ENCODE data around the gene HDC.

Gene HDC

DNA sequence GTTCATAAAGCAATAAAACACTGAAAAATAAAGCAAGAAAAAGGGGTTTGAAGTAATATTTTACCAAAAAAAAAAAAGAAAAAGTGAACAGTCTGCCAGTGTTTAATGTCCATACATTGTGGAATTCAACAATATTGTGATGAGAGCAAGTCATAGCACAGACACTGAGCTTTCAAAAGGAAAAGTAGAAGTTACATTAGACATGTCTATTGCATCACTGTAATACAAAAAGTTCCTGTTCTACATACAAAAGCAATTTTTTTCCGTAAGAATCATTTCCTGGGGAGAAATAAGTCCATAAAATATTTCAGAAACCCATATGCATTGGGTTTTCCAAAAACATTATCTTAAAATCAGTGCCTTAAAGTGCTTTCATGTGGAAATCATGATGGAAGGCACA, 11.8 kb upstream of the HDC start:
- no peak for DNase-seq (ENCODE audit: extremely low spot score)
- ChIA-PET POLR2A (no interaction called here), CTCF (no interaction called here)
- TF ChIP-seq L3MBTL2 (conservative IDR thresholded peaks at IDR 0.05): no peak
- no peak for TF ChIP-seq FOXK2 (IDR thresholded peaks at IDR 0.05)
- no peak for TF ChIP-seq LEF1 (IDR thresholded peaks at IDR 0.05; ENCODE audit: borderline replicate concordance)

DNA sequence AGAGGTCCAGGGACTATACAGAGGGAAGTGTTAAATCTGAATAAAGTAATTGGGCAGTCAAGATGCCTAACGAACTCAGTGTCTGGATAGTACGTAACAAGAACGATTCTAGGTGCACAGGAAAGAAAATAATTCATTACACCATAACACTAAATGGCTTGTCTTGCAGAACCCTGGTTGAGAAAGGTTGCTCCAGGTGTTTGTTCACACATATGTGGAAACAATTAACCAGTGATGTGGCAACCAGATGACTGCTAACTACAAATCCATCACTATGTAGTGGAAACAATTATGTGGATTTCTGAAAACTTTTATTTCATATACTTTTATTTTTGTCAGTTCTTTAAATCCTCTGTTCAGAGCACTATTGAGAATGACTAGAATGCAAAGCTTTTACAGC, 10.4 kb upstream of the HDC start:
- POLR2A ChIA-PET: no interaction called here
- CTCF ChIA-PET: no interaction called here
- TF ChIP-seq FOXM1 (IDR thresholded peaks at IDR 0.05; ENCODE audit: borderline replicate concordance) (no peak), CTBP1 (IDR thresholded peaks at IDR 0.05; ENCODE audit: borderline replicate concordance) (no peak)
- DNase-seq (ENCODE audit: extremely low spot score): no peak

DNA sequence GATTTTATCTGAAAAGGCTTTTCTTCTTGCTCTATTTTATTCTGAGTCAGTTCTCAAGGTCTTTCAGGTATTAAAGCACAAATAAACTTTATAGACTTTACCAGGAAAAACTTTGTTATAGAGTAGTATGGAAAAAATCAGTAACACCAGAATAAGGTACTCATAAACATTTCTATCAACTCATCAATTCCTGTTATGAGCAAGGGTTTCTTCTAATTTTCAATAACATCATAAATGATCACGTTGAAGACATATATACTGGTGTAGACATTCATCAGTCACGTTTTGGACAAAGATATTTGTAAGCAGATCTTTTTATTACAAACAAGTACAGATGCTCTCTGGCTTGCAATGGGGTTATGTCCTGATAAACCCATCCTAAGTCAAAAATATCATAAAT, 9.6 kb upstream of the HDC start:
- TF ChIP-seq HDGF (IDR thresholded peaks at IDR 0.05; ENCODE audit: borderline replicate concordance): no peak
- TF ChIP-seq SP1 (IDR thresholded peaks at IDR 0.05): no peak
- no peak for TF ChIP-seq L3MBTL2 (conservative IDR thresholded peaks at IDR 0.05)
- TF ChIP-seq LEF1 (IDR thresholded peaks at IDR 0.05; ENCODE audit: borderline replicate concordance): no peak
- TF ChIP-seq CTBP1 (IDR thresholded peaks at IDR 0.05; ENCODE audit: borderline replicate concordance): no peak
- no peak for TF ChIP-seq ZNF384 (IDR thresholded peaks at IDR 0.05)
- POLR2A ChIA-PET: no interaction called here
- CTCF ChIA-PET: no interaction called here

DNA sequence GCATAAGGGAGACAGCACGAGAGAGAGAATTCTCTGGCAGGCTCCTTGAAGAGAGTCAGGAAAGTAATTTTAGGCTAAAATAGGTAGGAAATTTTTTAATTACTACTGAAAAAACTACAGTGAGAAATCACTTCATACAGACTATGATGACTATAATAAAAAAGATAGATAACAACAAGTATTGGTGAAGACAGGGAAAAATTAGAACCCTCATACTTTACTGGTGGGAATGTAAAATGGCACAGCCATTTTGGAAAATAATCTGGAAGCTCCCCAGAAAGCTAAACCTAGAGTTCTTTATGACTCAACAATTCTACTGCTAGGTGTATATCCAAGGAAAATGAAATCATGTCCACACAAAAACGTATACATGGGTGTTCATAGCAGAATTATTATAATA, 2.1 kb upstream of the HDC start:
- ChIA-PET CTCF (no interaction called here), POLR2A (no interaction called here)
- TF ChIP-seq ELF4 (IDR thresholded peaks at IDR 0.05) (no peak), ZNF384 (IDR thresholded peaks at IDR 0.05) (no peak), L3MBTL2 (conservative IDR thresholded peaks at IDR 0.05) (no peak), ARNT (IDR thresholded peaks at IDR 0.05) (no peak), CTBP1 (IDR thresholded peaks at IDR 0.05; ENCODE audit: borderline replicate concordance) (no peak), BHLHE40 (IDR thresholded peaks at IDR 0.05; ENCODE audit: borderline replicate concordance) (no peak), FOXK2 (IDR thresholded peaks at IDR 0.05) (no peak), FOXA1 (IDR thresholded peaks at IDR 0.05) (no peak), TARDBP (IDR thresholded peaks at IDR 0.05) (no peak), NFRKB (IDR thresholded peaks at IDR 0.05) (no peak), LEF1 (IDR thresholded peaks at IDR 0.05; ENCODE audit: borderline replicate concordance) (no peak)
- DNase-seq (ENCODE audit: extremely low spot score): no peak

More for the DNA sequence above, 9.6 kb upstream of the HDC start:
- DNase-seq (ENCODE audit: extremely low spot score): no peak

DNA sequence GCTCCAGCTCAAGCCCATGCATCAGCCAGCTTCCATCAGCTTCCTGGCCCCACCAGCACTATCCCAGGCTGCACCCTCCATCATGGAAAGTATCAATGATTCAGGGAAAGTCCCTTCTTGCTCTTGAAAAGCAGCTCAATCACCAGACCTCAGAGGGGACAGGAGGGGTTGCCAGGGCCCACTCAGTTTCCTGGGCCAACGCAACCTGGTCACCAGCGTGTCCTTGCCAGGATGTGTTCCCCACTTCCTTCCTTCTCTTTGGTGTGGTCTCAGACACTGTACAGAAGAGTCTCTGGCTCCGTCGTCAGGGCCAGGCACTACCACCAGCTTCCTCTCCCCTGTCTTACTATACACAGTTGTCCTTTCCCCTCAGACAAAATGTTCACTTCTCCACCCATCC, 3.0 kb downstream of the HDC start:
- CTCF ChIA-PET: interaction anchor here (0.6 kb wide), 1 partner anchor 1003 kb away, joined by 4 read pairs; no protein-coding TSS in a partner anchor
- DNase-seq (ENCODE audit: extremely low spot score): no peak
- TF ChIP-seq FOXM1 (IDR thresholded peaks at IDR 0.05; ENCODE audit: borderline replicate concordance) (no peak), ARNT (IDR thresholded peaks at IDR 0.05) (no peak), TARDBP (IDR thresholded peaks at IDR 0.05) (no peak), ZNF384 (IDR thresholded peaks at IDR 0.05) (no peak), CTBP1 (IDR thresholded peaks at IDR 0.05; ENCODE audit: borderline replicate concordance) (no peak), BHLHE40 (IDR thresholded peaks at IDR 0.05; ENCODE audit: borderline replicate concordance) (no peak)
- TF ChIP-seq, protein P1, sequence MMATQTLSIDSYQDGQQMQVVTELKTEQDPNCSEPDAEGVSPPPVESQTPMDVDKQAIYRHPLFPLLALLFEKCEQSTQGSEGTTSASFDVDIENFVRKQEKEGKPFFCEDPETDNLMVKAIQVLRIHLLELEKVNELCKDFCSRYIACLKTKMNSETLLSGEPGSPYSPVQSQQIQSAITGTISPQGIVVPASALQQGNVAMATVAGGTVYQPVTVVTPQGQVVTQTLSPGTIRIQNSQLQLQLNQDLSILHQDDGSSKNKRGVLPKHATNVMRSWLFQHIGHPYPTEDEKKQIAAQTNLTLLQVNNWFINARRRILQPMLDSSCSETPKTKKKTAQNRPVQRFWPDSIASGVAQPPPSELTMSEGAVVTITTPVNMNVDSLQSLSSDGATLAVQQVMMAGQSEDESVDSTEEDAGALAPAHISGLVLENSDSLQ (IDR thresholded peaks at IDR 0.05): no peak
- POLR2A ChIA-PET: no interaction called here

DNA sequence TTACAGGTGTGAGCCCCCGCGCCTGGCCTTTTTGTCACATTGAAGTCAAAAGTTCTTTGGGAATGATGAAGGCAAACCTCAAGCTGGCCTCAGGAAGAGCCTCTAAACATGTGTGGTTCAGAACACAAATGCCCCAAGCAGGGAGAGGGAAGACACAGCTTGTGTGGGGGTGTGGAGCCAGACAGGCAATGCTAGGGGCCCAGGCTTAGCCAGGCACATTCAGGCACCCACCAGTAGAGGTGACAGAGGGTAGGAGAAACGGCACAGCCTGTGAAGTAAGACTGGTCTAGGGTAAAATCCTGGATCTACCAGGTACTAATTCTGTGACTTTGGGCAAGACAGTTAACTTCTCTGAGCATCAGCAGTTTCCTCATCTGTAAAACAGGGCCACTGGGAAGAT, 3.5 kb downstream of the HDC start:
- CTCF ChIA-PET: interaction anchor here (0.6 kb wide), 1 partner anchor 1004 kb away, joined by 4 read pairs; no protein-coding TSS in a partner anchor
- POLR2A ChIA-PET: no interaction called here
- DNase-seq (ENCODE audit: extremely low spot score): no peak
- TF ChIP-seq TARDBP (IDR thresholded peaks at IDR 0.05) (no peak), SUZ12 (IDR thresholded peaks at IDR 0.05) (no peak), FOXK2 (IDR thresholded peaks at IDR 0.05) (no peak), ZNF384 (IDR thresholded peaks at IDR 0.05) (no peak), CTBP1 (IDR thresholded peaks at IDR 0.05; ENCODE audit: borderline replicate concordance) (no peak), NFRKB (IDR thresholded peaks at IDR 0.05) (no peak), FOXM1 (IDR thresholded peaks at IDR 0.05; ENCODE audit: borderline replicate concordance) (no peak), L3MBTL2 (conservative IDR thresholded peaks at IDR 0.05) (no peak), FOXA1 (IDR thresholded peaks at IDR 0.05) (no peak), LEF1 (IDR thresholded peaks at IDR 0.05; ENCODE audit: borderline replicate concordance) (no peak), BHLHE40 (IDR thresholded peaks at IDR 0.05; ENCODE audit: borderline replicate concordance) (no peak), SP1 (IDR thresholded peaks at IDR 0.05) (no peak), ARNT (IDR thresholded peaks at IDR 0.05) (no peak), ELF4 (IDR thresholded peaks at IDR 0.05) (no peak), HDGF (IDR thresholded peaks at IDR 0.05; ENCODE audit: borderline replicate concordance) (no peak)
- TF ChIP-seq, protein P1 (IDR thresholded peaks at IDR 0.05): no peak

DNA sequence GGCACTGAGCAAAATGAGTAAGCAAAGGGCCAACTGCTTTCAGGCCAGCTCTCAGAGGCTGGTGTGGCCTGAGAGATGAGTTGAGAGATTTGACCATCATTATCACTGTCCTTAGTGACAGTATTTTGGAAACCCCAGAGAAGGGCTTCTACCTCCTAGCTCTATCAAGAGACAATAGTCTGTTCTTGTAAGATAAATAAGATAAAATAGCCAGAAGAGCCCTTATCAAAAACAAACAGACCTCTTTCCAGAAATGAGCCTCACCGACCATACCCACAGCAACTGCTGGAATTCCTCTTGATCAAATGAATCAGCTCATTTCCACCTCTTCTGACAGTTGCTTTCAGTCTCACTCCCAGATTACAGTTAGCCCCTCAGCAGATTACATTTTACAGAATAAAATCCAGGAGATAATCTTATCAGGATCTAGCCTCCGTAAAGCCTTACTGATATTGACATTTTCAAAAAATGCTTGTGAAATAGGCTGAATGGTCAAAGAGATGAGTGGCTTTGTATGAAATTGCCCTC, 4.5 kb downstream of the HDC start:
- ChIA-PET POLR2A (no interaction called here), CTCF (no interaction called here)

More for the DNA sequence above, 4.5 kb downstream of the HDC start:
- no peak for DNase-seq (ENCODE audit: extremely low spot score)
- no peak for TF ChIP-seq ELF4 (IDR thresholded peaks at IDR 0.05)
- TF ChIP-seq NFRKB (IDR thresholded peaks at IDR 0.05): no peak
- TF ChIP-seq, protein P1 (IDR thresholded peaks at IDR 0.05): no peak
- no peak for TF ChIP-seq SUZ12 (IDR thresholded peaks at IDR 0.05)
- TF ChIP-seq ZNF384 (IDR thresholded peaks at IDR 0.05): no peak
- no peak for TF ChIP-seq BHLHE40 (IDR thresholded peaks at IDR 0.05; ENCODE audit: borderline replicate concordance)
- no peak for TF ChIP-seq L3MBTL2 (conservative IDR thresholded peaks at IDR 0.05)
- no peak for TF ChIP-seq TARDBP (IDR thresholded peaks at IDR 0.05)
- TF ChIP-seq LEF1 (IDR thresholded peaks at IDR 0.05; ENCODE audit: borderline replicate concordance): no peak
- no peak for TF ChIP-seq ARNT (IDR thresholded peaks at IDR 0.05)
- TF ChIP-seq FOXA1 (IDR thresholded peaks at IDR 0.05): no peak
- TF ChIP-seq SP1 (IDR thresholded peaks at IDR 0.05): no peak
- no peak for TF ChIP-seq HDGF (IDR thresholded peaks at IDR 0.05; ENCODE audit: borderline replicate concordance)
